ENCODE measurements around the gene ANKS1A. TPM values are rescaled to one million over a fixed set of nuclear protein-coding genes. Genes with fewer than 3 reads are reported as not detected.

Gene ANKS1A
- total RNA-seq, 1 donor from 2014 or later, result 11.5 TPM

GRCh38 chr6:35014786-35015185 lies 125.7 kb downstream of the ANKS1A start:
- Histone ChIP-seq H3K27me3 (ENCODE audit: control insufficient read depth in 3 of 3, insufficient read depth in 3 of 3, low read length in 3 of 3) (no peaks in the 10 kb centered on the region), H3K9ac (ENCODE audit: low read depth in 1 of 3, low read length in 3 of 3) (no peak overlapping the region), H3K4me3 (ENCODE audit: low read length in 3 of 3) (no peak overlapping the region), H3K9me3 (ENCODE audit: control insufficient read depth in 3 of 3, low read length in 3 of 3) (no peaks in the 10 kb centered on the region), H3K27ac (ENCODE audit: low read depth, low read length) (no peak overlapping the region), H3K36me3 (ENCODE audit: control insufficient read depth in 3 of 3, insufficient read depth in 3 of 3, low read length in 3 of 3) (no peaks in the 10 kb centered on the region), H3K4me1 (ENCODE audit: control insufficient read depth in 3 of 3, insufficient read depth in 3 of 3, low read length in 3 of 3) (peaks cover 43 to 56% (median 45%) of the 10 kb centered on the region in 3 donors)

- H3K9me3 ChIP-seq (ENCODE audit: control insufficient read depth in 3 of 3, low read length in 3 of 3), result no peaks in the 10 kb centered on the region
- H3K9ac ChIP-seq (ENCODE audit: low read depth in 1 of 3, low read length in 3 of 3), result no peak overlapping the region
- peak overlapping the region; percentile 3 for H3K27ac ChIP-seq (ENCODE audit: low read depth, low read length)
- no peaks in the 10 kb centered on the region for H3K27me3 ChIP-seq (ENCODE audit: control insufficient read depth in 3 of 3, insufficient read depth in 3 of 3, low read length in 3 of 3)
- peaks cover 49 to 63% (median 52%) of the 10 kb centered on the region in 3 donors for H3K4me1 ChIP-seq (ENCODE audit: control insufficient read depth in 3 of 3, insufficient read depth in 3 of 3, low read length in 3 of 3)
- no peak overlapping the region for H3K4me3 ChIP-seq (ENCODE audit: low read length in 3 of 3)
- H3K36me3 ChIP-seq (ENCODE audit: control insufficient read depth in 3 of 3, insufficient read depth in 3 of 3, low read length in 3 of 3), result peaks cover 0 to 4% (median 0%) of the 10 kb centered on the region in 3 donors
These were observed 126.4 kb downstream of the ANKS1A start for GRCh38 chr6:35015476-35015875.

DNA sequence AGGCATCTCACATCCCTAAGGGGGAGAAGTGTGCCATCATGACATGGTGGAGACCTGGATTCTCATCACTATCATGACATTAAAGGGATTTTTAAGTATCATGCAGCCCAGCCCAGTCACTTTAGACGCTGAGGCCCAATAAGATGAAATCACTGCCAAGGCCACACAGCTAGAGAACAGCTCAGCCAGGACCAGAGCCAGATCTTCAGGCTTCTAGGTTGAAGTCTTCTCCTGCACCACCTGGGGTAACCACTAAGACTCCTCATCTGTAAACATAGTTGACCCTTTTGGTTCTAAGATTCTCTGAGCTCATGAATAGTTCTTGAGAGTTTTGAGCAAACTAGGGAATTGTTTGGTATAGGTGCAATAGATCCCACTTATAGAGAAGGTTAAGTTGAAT lies 126.9 kb downstream of the ANKS1A start:
- no peak overlapping the region for H3K9ac ChIP-seq (ENCODE audit: low read depth in 1 of 3, low read length in 3 of 3)
- H3K36me3 ChIP-seq (ENCODE audit: control insufficient read depth in 3 of 3, insufficient read depth in 3 of 3, low read length in 3 of 3), result peaks cover 0 to 5% (median 0%) of the 10 kb centered on the region in 3 donors
- peaks cover 52 to 67% (median 56%) of the 10 kb centered on the region in 3 donors for H3K4me1 ChIP-seq (ENCODE audit: control insufficient read depth in 3 of 3, insufficient read depth in 3 of 3, low read length in 3 of 3)
- H3K27me3 ChIP-seq (ENCODE audit: control insufficient read depth in 3 of 3, insufficient read depth in 3 of 3, low read length in 3 of 3), result no peaks in the 10 kb centered on the region
- peak overlapping the region; percentile 84 for H3K27ac ChIP-seq (ENCODE audit: low read depth, low read length)
- H3K9me3 ChIP-seq (ENCODE audit: control insufficient read depth in 3 of 3, low read length in 3 of 3), result no peaks in the 10 kb centered on the region
- no peak overlapping the region for H3K4me3 ChIP-seq (ENCODE audit: low read length in 3 of 3)

DNA sequence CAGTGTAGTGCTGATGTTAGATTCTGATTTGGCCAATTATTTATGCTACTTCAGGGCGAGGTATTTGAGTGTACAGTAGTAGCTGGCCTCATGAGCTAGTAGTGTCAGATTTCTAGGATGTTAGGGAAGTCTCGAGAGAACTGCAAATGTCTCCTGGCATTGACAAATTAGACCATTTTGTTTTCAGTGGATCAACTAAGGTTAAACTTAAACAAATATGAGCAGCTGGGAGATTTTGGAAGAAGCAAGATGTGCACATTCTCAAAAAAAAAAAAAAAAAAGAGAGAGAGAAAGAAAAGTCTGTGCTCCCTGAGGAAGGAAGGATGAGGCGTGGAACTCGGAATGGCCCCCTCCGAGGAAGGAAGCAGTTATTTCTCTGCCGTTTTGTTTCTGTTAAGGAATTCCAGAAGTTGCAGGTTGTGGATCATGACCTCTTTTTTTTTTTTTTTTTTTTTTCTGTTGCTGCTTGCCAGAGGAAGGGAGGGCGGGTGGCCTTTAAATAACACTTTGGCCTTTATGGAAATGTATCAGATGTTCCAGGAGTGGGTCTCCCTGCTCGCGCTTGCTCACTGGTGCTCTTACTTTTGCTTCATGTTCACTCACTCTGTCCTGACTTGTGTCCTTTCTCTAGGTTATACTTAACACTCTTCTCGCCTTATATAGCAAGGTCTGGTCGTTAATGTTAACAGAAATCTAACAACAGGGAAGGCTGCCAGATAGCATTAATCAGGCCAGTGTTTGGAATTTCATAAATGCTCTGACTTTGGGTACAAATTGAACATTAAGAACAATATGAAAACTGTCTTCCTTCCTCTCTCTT lies 127.7 kb downstream of the ANKS1A start:
- peaks cover 50 to 68% (median 60%) of the 10 kb centered on the region in 3 donors for H3K4me1 ChIP-seq (ENCODE audit: control insufficient read depth in 3 of 3, insufficient read depth in 3 of 3, low read length in 3 of 3)

DNA sequence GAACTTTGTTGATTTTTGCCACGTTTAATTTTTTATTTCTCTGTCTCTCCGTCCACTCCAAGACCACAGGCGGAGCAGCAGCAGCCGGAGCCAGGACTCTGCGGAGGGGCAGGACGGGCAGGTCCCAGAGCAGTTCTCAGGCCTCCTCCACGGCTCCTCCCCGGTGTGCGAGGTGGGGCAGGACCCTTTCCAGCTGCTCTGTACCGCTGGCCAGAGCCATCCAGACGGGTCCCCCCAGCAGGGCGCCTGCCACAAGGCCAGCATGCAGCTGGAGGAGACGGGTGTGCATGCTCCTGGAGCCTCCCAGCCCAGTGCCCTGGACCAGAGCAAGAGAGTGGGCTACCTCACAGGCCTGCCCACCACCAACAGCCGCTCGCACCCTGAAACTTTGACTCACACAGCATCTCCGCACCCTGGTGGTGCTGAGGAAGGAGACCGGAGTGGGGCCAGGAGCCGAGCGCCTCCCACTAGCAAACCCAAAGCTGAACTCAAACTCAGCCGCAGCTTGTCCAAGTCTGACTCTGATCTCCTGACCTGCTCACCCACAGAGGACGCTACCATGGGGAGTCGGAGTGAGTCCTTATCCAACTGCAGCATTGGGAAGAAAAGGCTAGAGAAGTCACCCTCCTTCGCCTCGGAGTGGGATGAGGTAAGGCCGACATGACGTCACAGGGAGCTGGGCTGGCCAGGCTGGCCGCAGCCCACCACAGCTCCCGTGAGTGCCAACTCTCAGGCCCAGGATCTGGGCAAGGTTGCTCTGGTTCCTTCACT lies 128.5 kb downstream of the ANKS1A start:
- H3K36me3 ChIP-seq (ENCODE audit: control insufficient read depth in 3 of 3, insufficient read depth in 3 of 3, low read length in 3 of 3), result peaks cover 0 to 5% (median 0%) of the 10 kb centered on the region in 3 donors
- peak overlapping the region; percentile 88 to 91 (median 89) for H3K9ac ChIP-seq (ENCODE audit: low read depth in 1 of 3, low read length in 3 of 3)
- no peaks in the 10 kb centered on the region for H3K9me3 ChIP-seq (ENCODE audit: control insufficient read depth in 3 of 3, low read length in 3 of 3)
- no peaks in the 10 kb centered on the region for H3K27me3 ChIP-seq (ENCODE audit: control insufficient read depth in 3 of 3, insufficient read depth in 3 of 3, low read length in 3 of 3)
- peak overlapping the region; percentile 81 to 89 (median 87) for H3K4me3 ChIP-seq (ENCODE audit: low read length in 3 of 3)
- H3K27ac ChIP-seq (ENCODE audit: low read depth, low read length), result peak overlapping the region; percentile 84
- peaks cover 49 to 69% (median 65%) of the 10 kb centered on the region in 3 donors for H3K4me1 ChIP-seq (ENCODE audit: control insufficient read depth in 3 of 3, insufficient read depth in 3 of 3, low read length in 3 of 3)

More for the DNA sequence above, 127.7 kb downstream of the ANKS1A start:
- Histone ChIP-seq H3K9me3 (ENCODE audit: control insufficient read depth in 3 of 3, low read length in 3 of 3) (no peaks in the 10 kb centered on the region), H3K27me3 (ENCODE audit: control insufficient read depth in 3 of 3, insufficient read depth in 3 of 3, low read length in 3 of 3) (no peaks in the 10 kb centered on the region), H3K27ac (ENCODE audit: low read depth, low read length) (peak overlapping the region; percentile 84), H3K9ac (ENCODE audit: low read depth in 1 of 3, low read length in 3 of 3) (peak overlapping the region; percentile 88 to 91 (median 89)), H3K4me3 (ENCODE audit: low read length in 3 of 3) (peak overlapping the region; percentile 81 to 89 (median 87)), H3K36me3 (ENCODE audit: control insufficient read depth in 3 of 3, insufficient read depth in 3 of 3, low read length in 3 of 3) (peaks cover 0 to 5% (median 0%) of the 10 kb centered on the region in 3 donors)

GRCh38 chr6:35018182-35018519 lies 129.1 kb downstream of the ANKS1A start:
- Histone ChIP-seq H3K9ac (ENCODE audit: low read depth in 1 of 3, low read length in 3 of 3) (peak overlapping the region; percentile 88 to 91 (median 89)), H3K27ac (ENCODE audit: low read depth, low read length) (peak overlapping the region; percentile 84), H3K4me1 (ENCODE audit: control insufficient read depth in 3 of 3, insufficient read depth in 3 of 3, low read length in 3 of 3) (peaks cover 53 to 73% (median 70%) of the 10 kb centered on the region in 3 donors), H3K36me3 (ENCODE audit: control insufficient read depth in 3 of 3, insufficient read depth in 3 of 3, low read length in 3 of 3) (peaks cover 0 to 5% (median 0%) of the 10 kb centered on the region in 3 donors), H3K9me3 (ENCODE audit: control insufficient read depth in 3 of 3, low read length in 3 of 3) (no peaks in the 10 kb centered on the region), H3K27me3 (ENCODE audit: control insufficient read depth in 3 of 3, insufficient read depth in 3 of 3, low read length in 3 of 3) (no peaks in the 10 kb centered on the region), H3K4me3 (ENCODE audit: low read length in 3 of 3) (peak overlapping the region; percentile 81 to 89 (median 87))

DNA sequence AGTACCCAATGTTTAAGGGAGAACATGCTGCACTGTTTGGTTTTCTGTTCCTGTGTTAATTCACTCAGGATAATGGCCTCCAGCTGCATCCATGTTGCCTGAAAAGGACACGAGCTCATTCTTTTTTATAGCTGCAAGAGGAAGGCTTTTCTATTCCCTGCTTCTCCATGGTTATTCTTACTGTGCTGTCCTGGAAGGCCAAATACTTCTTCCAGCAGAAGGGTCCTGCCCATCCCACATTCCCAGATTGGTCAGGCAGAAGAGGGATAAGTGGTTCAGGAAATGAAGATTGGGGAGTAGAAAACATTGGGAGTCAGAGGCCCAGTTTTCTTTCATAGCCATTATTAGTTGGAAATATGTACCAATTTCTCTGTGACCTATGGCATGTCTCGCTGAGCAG lies 129.7 kb downstream of the ANKS1A start:
- peaks cover 0 to 5% (median 0%) of the 10 kb centered on the region in 3 donors for H3K36me3 ChIP-seq (ENCODE audit: control insufficient read depth in 3 of 3, insufficient read depth in 3 of 3, low read length in 3 of 3)
- no peaks in the 10 kb centered on the region for H3K9me3 ChIP-seq (ENCODE audit: control insufficient read depth in 3 of 3, low read length in 3 of 3)
- H3K4me1 ChIP-seq (ENCODE audit: control insufficient read depth in 3 of 3, insufficient read depth in 3 of 3, low read length in 3 of 3), result peaks cover 57 to 78% (median 75%) of the 10 kb centered on the region in 3 donors
- H3K9ac ChIP-seq (ENCODE audit: low read depth in 1 of 3, low read length in 3 of 3), result peak overlapping the region in 1 of 3 donors; percentile 91
- peak overlapping the region; percentile 84 for H3K27ac ChIP-seq (ENCODE audit: low read depth, low read length)
- no peaks in the 10 kb centered on the region for H3K27me3 ChIP-seq (ENCODE audit: control insufficient read depth in 3 of 3, insufficient read depth in 3 of 3, low read length in 3 of 3)
- H3K4me3 ChIP-seq (ENCODE audit: low read length in 3 of 3), result peak overlapping the region; percentile 45 to 89 (median 87)

GRCh38 chr6:35019171-35019570 lies 130.1 kb downstream of the ANKS1A start:
- Histone ChIP-seq H3K9ac (ENCODE audit: low read depth in 1 of 3, low read length in 3 of 3) (peak overlapping the region in 1 of 3 donors; percentile 17), H3K36me3 (ENCODE audit: control insufficient read depth in 3 of 3, insufficient read depth in 3 of 3, low read length in 3 of 3) (peaks cover 0 to 5% (median 0%) of the 10 kb centered on the region in 3 donors), H3K4me1 (ENCODE audit: control insufficient read depth in 3 of 3, insufficient read depth in 3 of 3, low read length in 3 of 3) (peaks cover 60 to 80% (median 78%) of the 10 kb centered on the region in 3 donors), H3K4me3 (ENCODE audit: low read length in 3 of 3) (peak overlapping the region; percentile 45 to 89 (median 87)), H3K27me3 (ENCODE audit: control insufficient read depth in 3 of 3, insufficient read depth in 3 of 3, low read length in 3 of 3) (no peaks in the 10 kb centered on the region), H3K9me3 (ENCODE audit: control insufficient read depth in 3 of 3, low read length in 3 of 3) (no peaks in the 10 kb centered on the region), H3K27ac (ENCODE audit: low read depth, low read length) (peak overlapping the region; percentile 84)

- Histone ChIP-seq H3K9me3 (ENCODE audit: control insufficient read depth in 3 of 3, low read length in 3 of 3) (no peaks in the 10 kb centered on the region), H3K4me3 (ENCODE audit: low read length in 3 of 3) (peak overlapping the region in 2 of 3 donors; percentile 38 to 45), H3K27ac (ENCODE audit: low read depth, low read length) (peak overlapping the region; percentile 84), H3K4me1 (ENCODE audit: control insufficient read depth in 3 of 3, insufficient read depth in 3 of 3, low read length in 3 of 3) (peaks cover 62 to 85% (median 82%) of the 10 kb centered on the region in 3 donors), H3K36me3 (ENCODE audit: control insufficient read depth in 3 of 3, insufficient read depth in 3 of 3, low read length in 3 of 3) (peaks cover 0 to 5% (median 0%) of the 10 kb centered on the region in 3 donors), H3K9ac (ENCODE audit: low read depth in 1 of 3, low read length in 3 of 3) (peak overlapping the region in 2 of 3 donors; percentile 17 to 40), H3K27me3 (ENCODE audit: control insufficient read depth in 3 of 3, insufficient read depth in 3 of 3, low read length in 3 of 3) (no peaks in the 10 kb centered on the region)
These were observed 130.8 kb downstream of the ANKS1A start for GRCh38 chr6:35019831-35020230.

All from skeletal muscle tissue (tissue), 4 donors.